Measurements from ENCODE around the gene CCDC150.
"Not testable (repeated sequence)": the region's sequence is repeated elsewhere in the genome, so short reads cannot be mapped to it uniquely, and the experiment has no call there.

Gene CCDC150

DNA sequence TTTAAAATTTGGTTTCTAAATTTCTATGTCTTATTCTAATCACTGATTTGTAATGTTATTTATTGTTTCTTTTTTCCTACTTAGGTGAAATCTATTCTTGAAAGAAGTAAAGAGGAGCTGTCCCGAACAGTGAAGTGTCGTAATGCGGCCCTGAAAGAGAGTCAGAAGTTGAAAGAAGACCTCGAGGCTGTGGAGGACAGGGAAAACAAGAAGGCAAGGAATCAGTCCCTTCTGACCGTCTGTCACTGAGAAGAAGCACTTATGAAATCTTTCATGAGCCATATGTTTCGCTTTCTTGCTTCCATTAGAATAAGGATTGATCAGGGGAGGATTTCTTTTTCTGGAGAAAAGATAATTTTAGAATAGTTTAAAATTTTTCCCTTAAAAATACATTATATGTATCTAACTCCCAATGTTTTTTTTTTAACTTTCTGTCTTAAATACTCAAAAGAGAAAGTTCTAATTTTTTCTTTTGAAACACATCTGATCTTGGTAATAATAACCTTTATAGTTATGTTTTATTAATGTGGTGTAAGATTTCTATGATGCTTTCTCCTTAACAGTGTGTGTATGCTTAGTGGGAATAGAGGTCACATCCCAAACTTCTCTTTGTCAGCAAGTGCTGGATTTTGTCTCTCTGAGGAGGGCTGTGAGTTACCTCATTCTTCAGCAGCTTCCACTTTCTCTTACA is 79.0 kb downstream of the CCDC150 start:
- DNase-seq (ENCODE audit: low spot score): no peak

DNA sequence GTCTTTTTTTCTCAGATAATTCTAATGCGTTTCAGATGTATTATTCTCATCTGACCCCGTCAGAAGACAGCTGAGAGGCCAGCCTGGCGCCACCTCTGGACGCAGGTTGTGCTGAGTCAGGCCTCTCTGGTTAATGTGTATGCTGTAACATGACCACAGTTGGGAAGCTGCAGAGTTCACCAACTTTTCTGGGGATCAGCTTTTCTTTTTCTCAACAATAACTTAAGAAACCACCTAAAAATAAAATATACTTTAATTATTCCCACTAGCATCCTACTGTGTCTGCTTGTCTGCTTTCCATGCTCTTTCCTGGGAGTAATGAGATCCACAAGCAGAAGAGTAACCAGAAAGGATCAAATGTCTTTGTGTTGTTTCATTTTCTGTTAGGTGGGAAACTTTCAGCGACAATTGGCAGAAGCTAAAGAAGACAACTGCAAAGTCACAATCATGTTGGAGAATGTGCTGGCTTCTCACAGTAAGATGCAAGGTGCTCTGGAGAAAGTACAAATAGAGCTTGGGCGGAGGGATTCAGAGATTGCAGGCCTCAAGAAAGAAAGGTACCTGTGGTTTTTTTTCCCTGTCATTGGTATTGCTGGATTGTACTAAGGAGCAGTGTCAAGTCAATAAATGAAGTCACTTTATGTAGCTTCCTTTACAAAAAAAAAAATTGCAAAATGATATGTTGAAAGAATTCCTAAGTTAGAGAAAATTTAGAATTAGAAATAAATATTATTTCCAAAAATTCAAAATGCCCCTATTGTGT is 79.8 kb downstream of the CCDC150 start:
- DNase-seq (ENCODE audit: low spot score): peak; percentile 44

DNA sequence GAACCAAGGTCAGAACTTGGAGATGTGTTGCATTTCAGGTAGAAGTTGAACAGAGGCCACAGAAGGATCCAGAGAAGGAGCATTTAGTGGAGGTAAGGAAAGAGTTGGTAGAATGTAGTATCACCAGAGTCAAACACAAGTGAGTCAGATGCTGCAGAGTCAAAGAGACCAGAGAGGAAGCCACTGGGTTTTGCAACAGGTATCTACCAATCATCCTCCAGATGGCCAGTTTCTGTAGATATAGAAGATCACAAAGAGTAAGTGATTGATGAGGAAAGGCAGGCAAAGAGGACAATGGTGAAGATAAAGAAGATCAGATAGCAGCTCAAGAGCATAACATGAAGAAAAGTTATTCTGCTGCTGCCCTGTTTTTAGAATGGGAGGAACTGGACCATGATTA is 84.1 kb downstream of the CCDC150 start:
- no peak for DNase-seq (ENCODE audit: low spot score)

DNA sequence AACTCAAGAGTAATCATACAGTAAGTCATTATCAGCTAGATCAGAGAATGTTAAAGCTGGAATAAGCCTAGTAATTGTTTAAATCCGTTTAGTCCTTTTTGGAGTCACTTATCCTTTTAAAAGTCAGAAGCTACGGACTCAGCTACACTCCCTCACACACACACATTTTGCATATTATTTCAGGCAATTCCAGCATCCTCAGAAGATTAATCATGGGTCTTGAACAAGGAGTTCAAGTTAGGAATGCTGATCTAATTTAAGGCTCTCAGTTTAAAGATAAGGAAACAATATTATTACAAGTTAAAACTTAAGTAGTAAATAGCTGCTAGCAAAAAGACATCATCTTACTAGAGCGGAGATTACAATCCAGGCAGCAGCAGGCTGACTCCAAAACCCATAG is 85.7 kb downstream of the CCDC150 start:
- DNase-seq (ENCODE audit: low spot score): no peak

DNA sequence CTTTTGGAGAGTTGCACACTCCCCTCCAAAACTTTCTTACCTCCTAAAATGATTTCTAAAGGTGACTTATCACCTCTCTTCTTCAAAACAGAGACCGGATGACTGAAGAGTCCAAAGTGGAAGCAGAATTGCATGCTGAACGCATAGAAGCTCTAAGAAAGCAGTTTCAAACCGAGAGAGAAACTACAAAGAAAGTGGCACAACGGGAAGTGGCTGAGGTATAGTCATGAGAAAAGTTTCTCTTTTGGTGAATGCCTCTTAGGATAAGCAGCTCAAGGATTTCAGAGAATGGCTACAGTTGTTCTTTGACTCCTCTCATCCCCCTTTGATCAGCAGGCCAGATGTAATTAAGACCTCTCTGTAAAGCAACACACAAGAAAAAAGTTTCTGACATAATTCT is 86.4 kb downstream of the CCDC150 start:
- no peak for DNase-seq (ENCODE audit: low spot score)

DNA sequence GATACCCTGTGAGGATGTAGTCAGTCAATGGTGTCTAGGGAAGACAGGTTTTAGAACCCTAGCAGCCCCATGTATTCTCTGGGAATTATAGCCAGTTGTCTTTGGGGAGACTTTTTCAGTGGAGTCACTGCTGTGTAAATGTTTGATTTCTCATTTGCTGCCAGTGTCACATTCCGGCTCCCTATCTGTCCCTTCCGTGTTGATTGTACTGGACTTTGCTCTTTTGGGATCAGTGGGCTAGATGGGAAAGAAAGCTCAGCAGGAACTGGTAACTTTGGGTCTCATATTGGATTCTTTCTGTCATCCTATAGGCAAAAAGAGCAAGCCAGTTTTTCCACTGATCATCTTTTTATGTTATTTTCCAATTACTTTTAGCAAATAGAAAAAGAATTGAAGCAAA is 89.9 kb downstream of the CCDC150 start:
- DNase-seq (ENCODE audit: low spot score): peak; percentile 45

DNA sequence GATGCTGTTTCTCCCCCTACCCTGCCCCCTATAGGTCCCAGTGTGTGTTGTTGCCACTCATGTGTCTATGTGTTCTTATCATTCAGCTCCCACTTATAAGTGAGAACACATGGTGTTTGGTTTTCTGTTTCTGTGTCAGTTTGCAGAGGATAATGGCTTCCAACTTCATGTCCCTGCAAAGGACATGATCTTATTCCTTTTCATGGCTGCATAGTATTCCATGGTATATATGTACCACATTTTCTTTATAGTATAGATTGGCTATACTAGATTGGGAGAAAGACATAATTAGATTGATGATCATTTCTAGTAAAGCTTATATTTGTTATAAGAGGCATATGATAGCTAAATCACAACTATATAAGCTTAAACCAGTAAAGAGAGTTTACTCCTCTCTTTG is 97.1 kb downstream of the CCDC150 start:
- not testable (repeated sequence) for DNase-seq (ENCODE audit: low spot score)

DNA sequence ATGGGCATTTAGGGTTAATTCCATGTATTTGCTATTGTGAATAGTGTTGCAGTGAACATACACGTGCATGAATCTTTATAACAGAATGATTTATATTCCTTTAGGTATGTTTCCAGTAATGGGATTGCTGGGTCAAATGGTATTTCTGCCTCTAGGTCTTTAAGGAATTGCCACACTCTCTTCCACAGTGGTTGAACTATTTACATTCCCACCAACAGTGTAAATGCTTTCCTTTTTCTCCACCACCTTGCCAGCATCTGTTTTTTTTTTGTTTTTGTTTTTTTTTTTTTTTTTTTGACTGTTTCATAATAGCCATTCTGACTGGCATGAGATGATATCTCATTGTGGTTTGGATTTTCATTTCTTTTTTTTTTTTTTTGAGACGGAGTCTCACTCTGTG is 97.5 kb downstream of the CCDC150 start:
- no peak for DNase-seq (ENCODE audit: low spot score)

DNA sequence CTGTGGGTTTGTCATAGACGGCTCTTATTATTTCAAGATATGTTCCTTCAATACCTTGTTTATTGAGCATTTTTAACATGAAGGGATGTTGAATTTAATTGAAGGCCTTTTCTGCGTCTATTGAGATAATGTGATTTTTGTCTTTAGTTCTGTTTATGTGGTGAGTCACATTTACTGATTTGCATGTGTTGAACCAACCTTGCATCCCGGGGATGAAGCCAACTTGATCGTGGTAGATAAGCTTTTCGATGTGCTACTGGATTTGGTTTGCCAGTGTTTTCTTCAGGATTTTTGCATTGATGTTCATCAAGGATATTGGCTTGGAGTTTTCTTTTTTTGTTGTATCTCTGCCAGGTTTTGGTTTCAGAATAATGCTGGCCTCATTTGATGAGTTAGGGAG is 99.5 kb downstream of the CCDC150 start:
- no peak for DNase-seq (ENCODE audit: low spot score)

DNA sequence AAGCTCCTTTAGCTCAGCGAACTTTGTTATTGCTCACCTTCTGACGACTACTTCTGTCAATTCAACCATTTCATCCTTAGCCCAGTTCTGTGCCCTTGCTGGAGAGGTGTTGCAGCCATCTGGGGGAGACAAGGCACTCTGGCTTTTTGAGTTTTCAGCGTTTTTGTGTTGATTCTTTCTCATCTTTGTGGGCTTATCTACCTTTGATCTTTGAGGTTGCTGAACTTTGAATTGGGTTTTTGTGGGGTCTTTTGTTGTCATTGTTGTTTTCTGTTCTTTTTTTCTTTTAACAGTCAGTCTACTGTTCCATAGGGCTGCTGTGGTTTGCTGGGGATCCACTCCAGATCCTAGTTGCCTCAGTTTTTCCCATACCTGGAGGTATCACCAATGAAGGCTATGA is 102.7 kb downstream of the CCDC150 start:
- DNase-seq (ENCODE audit: low spot score): no peak

DNA sequence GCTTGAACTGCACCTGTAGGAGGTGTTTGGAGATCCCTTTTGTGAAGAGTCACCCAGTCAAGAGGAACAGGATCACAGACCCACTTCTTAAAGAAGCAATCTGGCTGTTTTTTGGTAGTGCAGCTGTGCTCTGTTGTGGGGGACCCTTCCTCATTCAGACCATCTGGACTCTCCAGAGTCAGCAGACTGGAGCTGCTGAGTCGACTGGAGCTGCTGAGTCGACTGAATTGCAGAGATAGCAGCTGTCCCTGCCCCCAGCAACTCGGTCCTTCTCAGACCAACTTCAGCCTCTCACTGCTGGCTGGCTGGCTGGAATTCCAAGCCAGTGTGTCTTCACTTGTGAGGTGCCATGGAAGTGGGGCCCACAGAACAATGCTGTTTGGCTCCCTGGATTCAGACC is 103.2 kb downstream of the CCDC150 start:
- DNase-seq (ENCODE audit: low spot score): no peak

DNA sequence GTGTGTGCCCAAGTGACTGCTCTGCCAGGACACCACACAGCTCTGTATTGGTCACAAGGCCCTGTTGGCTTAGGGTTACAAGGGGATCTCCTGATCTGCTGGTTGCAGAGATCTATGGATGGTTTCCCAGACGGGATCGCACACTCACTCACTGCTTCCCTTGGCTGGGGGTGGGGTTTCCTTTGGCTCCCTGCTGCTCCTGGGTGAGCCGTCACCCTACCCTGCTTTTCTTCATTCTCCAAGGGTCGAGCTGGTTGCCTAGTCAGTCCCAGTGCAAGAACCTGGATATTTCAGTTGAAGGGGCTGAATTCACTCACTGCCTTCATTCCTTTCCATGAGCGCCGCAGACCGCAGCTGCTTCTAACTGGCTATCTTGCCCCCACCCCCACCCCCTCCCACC is 103.7 kb downstream of the CCDC150 start:
- DNase-seq (ENCODE audit: low spot score): no peak

DNA sequence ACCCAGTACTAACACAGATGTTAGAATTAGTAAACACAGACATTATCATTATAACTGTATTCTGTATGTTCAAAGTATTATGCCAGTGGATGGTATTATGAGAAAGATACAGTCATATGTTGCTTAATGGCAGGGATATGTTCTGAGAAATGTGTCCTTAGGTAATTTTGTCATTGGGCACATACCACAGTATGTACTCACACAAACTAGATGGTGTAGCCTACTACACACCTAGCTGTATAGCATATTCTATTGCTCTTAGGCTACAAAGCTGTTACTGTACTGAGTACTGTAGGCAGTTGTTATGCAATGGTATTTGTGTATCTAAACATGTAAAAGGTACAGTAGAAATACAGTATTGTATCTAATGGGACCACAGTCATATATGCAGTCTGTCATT is 106.2 kb downstream of the CCDC150 start:
- DNase-seq (ENCODE audit: low spot score): no peak

DNA sequence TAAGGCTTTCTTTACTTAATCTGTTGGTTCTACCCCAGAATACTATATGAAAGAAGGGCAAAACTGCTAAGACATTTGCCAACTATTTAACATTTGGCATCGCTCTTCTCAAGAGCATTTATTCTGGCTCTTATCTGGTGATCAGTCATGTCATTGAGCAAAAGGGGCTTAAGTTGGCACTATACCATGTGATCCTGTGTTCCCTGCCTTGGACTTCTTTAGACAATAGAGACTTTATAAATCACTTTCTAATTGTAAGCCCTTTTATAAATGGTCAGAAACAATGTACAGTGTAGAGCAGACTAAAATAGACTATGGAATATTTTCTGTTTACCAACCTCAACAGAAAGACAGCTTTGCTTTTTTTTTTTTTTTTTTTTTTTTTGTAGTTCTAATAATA is 107.9 kb downstream of the CCDC150 start:
- DNase-seq (ENCODE audit: low spot score): no peak

DNA sequence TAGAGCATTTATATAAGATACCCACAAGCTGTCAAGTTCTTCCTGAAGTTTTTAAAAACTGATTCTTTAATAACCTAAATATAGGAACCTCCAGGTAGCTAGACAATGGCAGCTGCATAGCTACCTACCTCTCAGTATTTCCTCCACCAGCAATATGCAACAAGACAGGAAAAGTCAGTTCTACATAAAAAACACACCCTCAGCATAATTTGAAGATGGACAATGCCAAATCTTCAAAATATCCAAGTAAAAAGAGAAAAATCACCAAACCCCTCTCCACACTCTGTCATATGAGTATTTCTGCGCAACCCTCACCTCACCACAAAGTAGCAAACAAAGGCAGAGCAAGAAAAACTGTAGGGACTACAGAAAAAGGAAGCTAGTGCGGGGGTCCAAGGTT is 108.6 kb downstream of the CCDC150 start:
- no peak for DNase-seq (ENCODE audit: low spot score)

DNA sequence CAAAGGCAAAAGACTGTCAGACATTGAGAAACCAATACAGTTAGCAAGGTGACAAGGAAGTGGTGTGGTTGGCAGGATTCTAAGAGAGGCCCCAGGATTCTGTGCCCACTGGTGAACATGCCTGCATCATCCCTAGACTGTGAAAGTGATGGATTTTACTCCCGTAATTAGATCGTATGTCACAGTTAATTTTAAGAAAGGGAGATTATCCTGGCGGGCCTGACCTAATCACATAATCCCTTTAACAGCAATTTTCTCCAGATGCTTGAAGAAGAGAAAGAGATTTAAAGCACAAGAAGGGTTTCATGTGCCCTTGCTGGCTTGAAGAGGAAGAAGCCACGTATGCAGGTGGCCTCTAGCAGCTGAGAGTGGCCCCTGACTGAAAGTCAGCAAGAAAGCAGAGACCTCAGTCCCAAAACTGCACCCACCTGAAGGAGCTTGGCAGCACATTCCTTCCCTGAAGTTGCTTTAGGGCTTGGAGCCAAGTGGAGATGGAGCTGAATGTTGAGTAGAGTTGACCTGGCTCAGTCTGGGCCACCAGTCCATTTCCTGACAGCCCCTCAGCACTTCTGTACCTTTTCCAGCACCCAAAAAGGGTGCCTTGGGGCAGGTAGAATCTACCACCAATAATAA is 110.9 kb downstream of the CCDC150 start:
- DNase-seq (ENCODE audit: low spot score): no peak

DNA sequence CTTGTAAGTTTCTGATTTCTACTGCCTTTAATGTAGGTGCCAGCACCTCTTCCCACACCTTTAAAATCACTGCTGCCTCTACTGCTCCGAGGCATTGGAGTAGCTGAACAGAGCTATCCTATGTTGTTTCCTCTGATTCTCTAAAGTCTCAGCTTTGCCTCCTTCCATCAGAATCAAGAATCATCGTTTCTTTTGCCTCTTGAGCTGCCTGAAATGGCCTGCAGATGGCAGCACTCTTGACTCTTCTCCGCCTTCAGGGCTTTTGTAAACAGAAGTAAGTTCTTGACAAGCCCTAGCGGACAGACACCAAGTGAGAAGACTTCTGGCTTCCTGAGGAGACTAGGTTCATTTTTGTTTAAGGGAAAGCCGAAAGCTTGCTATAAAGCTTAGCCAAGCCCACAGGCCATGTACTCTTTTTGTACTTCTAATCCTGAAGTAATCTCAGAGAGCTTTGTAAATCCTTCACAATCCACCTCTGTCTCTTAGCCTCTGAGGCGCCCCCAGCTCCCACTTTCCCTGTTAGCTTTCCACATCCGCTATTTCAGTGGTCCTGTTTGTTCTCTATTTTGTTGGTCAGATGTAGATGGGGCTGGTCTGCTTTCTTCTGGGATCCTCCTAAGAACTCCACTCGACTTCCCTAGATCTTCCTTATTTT is 111.6 kb downstream of the CCDC150 start:
- peak; percentile 46 for DNase-seq (ENCODE audit: low spot score)

DNA sequence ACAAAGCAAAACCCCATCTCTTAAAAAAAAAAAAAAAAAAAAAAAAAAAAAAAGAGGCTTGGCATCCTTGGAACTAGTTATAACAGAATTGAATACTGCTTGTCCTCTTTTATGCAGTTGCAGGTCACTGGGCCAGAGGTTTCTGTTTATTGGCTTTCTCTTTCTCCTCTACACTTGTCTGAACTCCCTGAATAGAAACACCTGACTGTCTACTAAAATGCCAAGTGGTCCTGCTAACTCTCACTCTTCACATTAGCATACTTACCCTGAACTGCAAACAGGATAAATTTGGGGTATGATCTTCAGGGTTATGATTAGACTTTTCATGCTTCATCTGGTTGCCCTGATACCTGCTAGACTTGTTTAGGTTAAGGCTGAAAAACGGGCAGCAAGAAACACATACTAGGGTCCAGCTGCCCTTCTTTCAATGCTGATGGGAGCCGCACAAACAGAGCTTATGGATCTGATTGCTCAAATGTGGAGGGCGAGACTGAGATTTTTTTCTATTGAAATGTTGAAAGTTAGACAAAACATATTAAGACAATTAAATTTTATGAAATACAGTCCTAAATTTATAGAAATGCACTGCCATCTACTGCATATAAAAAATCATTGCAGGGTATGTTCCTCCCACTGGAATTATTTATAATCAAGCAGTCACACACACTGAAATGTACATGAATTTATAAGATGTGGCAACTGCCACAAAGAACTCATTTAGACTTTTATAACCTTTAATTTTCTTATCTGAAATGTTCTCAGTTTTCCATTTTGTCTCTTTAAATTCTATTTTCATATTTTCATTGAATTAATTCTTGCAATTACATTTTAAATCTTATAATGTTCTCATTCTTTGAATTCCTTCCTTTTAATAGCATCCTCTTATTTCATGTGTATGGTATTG is 119.2 kb downstream of the CCDC150 start:
- DNase-seq (ENCODE audit: low spot score): no peak

DNA sequence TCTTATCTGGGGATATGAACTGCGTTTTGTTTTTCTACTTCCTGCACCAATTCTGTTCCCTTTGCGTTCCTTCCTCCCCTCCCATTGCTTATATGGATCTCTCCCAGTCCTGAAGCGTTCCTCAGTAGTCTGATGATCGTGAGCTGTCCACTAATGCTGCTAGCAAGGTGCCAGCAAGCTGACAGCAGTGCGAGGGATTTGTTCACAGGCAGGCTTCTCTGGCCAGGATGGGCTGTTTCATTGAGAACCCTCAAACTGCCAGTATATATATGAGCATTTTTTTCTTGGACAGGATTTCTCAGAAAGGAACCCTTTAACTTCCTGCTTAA is 119.8 kb downstream of the CCDC150 start:
- DNase-seq (ENCODE audit: low spot score): no peak

DNA sequence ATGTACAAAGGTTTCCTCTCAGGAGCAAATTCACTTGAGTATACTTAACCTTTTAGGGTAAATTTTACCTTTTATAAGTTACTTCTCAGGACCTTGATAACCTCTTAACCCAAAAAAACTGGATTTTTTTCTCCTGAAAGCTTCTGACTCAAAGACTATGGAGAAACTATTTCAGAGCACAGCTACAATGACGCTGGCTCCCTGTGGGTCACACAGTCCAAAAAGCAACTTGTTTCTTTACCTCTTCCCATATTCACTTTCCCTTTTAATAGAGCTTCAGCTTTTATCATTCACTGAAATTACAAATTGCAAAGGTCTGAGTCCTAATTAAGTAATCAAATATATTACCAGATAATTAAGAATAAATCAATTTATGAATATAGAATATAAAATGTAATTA is 127.6 kb downstream of the CCDC150 start:
- no peak for DNase-seq (ENCODE audit: low spot score)
